ENCODE measurements around the gene ABCB11. TPM values are rescaled to one million over a fixed set of nuclear protein-coding genes. Genes with fewer than 3 reads are reported as not detected.

ABCB11 gene
- total and polyA plus RNA-seq, 4 donors = 18.3 to 74.3 (median 38.3) TPM

- TF ChIP-seq TAF1 (conservative IDR thresholded peaks at IDR 0.05) = no peak
- no peak for TF ChIP-seq REST (IDR thresholded peaks at IDR 0.05)
- no peak for TF ChIP-seq FOXA1 (IDR thresholded peaks at IDR 0.05)
- no peak for TF ChIP-seq HNF4A (conservative IDR thresholded peaks at IDR 0.05)
- no peak for TF ChIP-seq YY1 (IDR thresholded peaks at IDR 0.05)
- no peak for TF ChIP-seq SP1 (IDR thresholded peaks at IDR 0.05)
- no peak for TF ChIP-seq RXRA (IDR thresholded peaks at IDR 0.05)
- no peak for TF ChIP-seq EGR1 (IDR thresholded peaks at IDR 0.05; ENCODE audit: low read depth in 2 of 2)
- TF ChIP-seq ZBTB33 (IDR thresholded peaks at IDR 0.05) = no peak
- TF ChIP-seq ATF3 (IDR thresholded peaks at IDR 0.05) = no peak
- TF ChIP-seq NR2F2 (IDR thresholded peaks at IDR 0.05) = no peak
- H3K36me3 ChIP-seq (ENCODE audit: control insufficient read depth in 4 of 4, insufficient read depth in 3 of 4, low read depth in 1 of 4, low read length in 3 of 4) = no peaks in the 10 kb centered on the region
- peaks cover 0 to 2% (median 0%) of the 10 kb centered on the region in 4 donors for H3K27me3 ChIP-seq (ENCODE audit: control insufficient read depth in 4 of 4, insufficient read depth in 4 of 4, low read length in 3 of 4)
- 92% methylated on average over 2 of the region's 2 CpGs for WGBS
- H3K4me3 ChIP-seq (ENCODE audit: low read depth in 1 of 3, low read length in 3 of 3) = no peak overlapping the region
- no peak overlapping the region for H3K27ac ChIP-seq (ENCODE audit: low read depth in 1 of 2, low read length in 2 of 2)
- DNase-seq (ENCODE audit: low spot score) = no peak
- H3K9me3 ChIP-seq (ENCODE audit: control insufficient read depth in 4 of 4, low read length in 3 of 4) = no peaks in the 10 kb centered on the region
- H3K9ac ChIP-seq (ENCODE audit: low read depth in 1 of 2, low read length in 2 of 2) = no peak overlapping the region
- no peaks in the 10 kb centered on the region for H3K4me1 ChIP-seq (ENCODE audit: control insufficient read depth in 4 of 4, insufficient read depth in 4 of 4, low read length in 3 of 4)
These were observed 127.2 kb downstream of the ABCB11 start for GRCh38 chr2:168903888-168904287.

- no peak for DNase-seq (ENCODE audit: low spot score)
- H3K9me3 ChIP-seq (ENCODE audit: control insufficient read depth in 4 of 4, low read length in 3 of 4) = no peaks in the 10 kb centered on the region
- whole genome bisulfite sequencing = 84% methylated on average over 5 of the region's 5 CpGs
- no peak within 1 kb of the TSS for H3K4me3 ChIP-seq (ENCODE audit: low read depth in 1 of 3, low read length in 3 of 3)
- H3K27ac ChIP-seq (ENCODE audit: low read depth in 1 of 2, low read length in 2 of 2) = no peak within 1 kb of the TSS
- no peaks in the 10 kb centered on the region for H3K36me3 ChIP-seq (ENCODE audit: control insufficient read depth in 4 of 4, insufficient read depth in 3 of 4, low read depth in 1 of 4, low read length in 3 of 4)
- TF ChIP-seq CTCF (IDR thresholded peaks at IDR 0.05; ENCODE audit: low read depth, low read length, missing input control) = no peak
- no peak for TF ChIP-seq YY1 (IDR thresholded peaks at IDR 0.05)
- no peak for TF ChIP-seq TAF1 (conservative IDR thresholded peaks at IDR 0.05)
- TF ChIP-seq NR2F2 (IDR thresholded peaks at IDR 0.05) = no peak
- no peak for TF ChIP-seq REST (IDR thresholded peaks at IDR 0.05)
- TF ChIP-seq MAX (IDR thresholded peaks at IDR 0.05) = no peak
- no peak for TF ChIP-seq SP1 (IDR thresholded peaks at IDR 0.05)
- no peak for TF ChIP-seq GABPA (IDR thresholded peaks at IDR 0.05 in 1 of 2, conservative IDR thresholded peaks at IDR 0.05 in 1 of 2)
- TF ChIP-seq ATF3 (IDR thresholded peaks at IDR 0.05) = no peak
- TF ChIP-seq FOXA1 (IDR thresholded peaks at IDR 0.05) = no peak
- TF ChIP-seq EGR1 (IDR thresholded peaks at IDR 0.05; ENCODE audit: low read depth in 2 of 2) = no peak
- TF ChIP-seq JUND (IDR thresholded peaks at IDR 0.05) = no peak
- no peak for TF ChIP-seq ZBTB33 (IDR thresholded peaks at IDR 0.05)
- no peak for TF ChIP-seq HNF4A (conservative IDR thresholded peaks at IDR 0.05)
- no peak for TF ChIP-seq RAD21 (IDR thresholded peaks at IDR 0.05)
- TF ChIP-seq FOXA2 (IDR thresholded peaks at IDR 0.05) = no peak
- TF ChIP-seq RXRA (IDR thresholded peaks at IDR 0.05) = no peak
- TF ChIP-seq HNF4G (IDR thresholded peaks at IDR 0.05) = no peak
- H3K4me1 ChIP-seq (ENCODE audit: control insufficient read depth in 4 of 4, insufficient read depth in 4 of 4, low read length in 3 of 4) = no peaks in the 10 kb centered on the region
- H3K9ac ChIP-seq (ENCODE audit: low read depth in 1 of 2, low read length in 2 of 2) = no peak within 1 kb of the TSS
- peaks cover 0 to 2% (median 0%) of the 10 kb centered on the region in 4 donors for H3K27me3 ChIP-seq (ENCODE audit: control insufficient read depth in 4 of 4, insufficient read depth in 4 of 4, low read length in 3 of 4)
These were observed 130.1 kb downstream of the ABCB11 start, which contains the start of gene G6PC2 for GRCh38 chr2:168901003-168901402. TSS of gene G6PC2 (plus strand) at chr2:168901291. CDS start at chr2:168901332, 41 bp downstream.
